Uterus (tissue), 4 donors: Measurements from ENCODE around the gene MED27. TPM values are rescaled to one million over a fixed set of nuclear protein-coding genes. Genes with fewer than 3 reads are reported as not detected.

Source experiments
- DNase-seq, 2 donors: peaks; one replicate each; pipeline ENCODE4 v3.0.0-alpha.2; 2019 to 2020
- H3K27ac ChIP-seq, 2 donors: fragments of 200-600 bp; sonication (generic); 1 replicate in 1 of 2; 2 replicates in 1 of 2; pipeline ENCODE4 v1.5.1; 2016 to 2018
- H3K27me3 ChIP-seq, 2 donors: fragments of 200-600 bp; sonication (generic); one replicate each; pipeline ENCODE4 v1.5.1; 2018 to 2019; ENCODE audit warnings: control low read depth in 1 of 2
- H3K36me3 ChIP-seq, 2 donors: fragments of 200-600 bp; sonication (generic); one replicate each; pipeline ENCODE4 v1.5.1; 2019; ENCODE audit warnings: control low read depth in 1 of 2
- H3K4me1 ChIP-seq, 2 donors: fragments of 200-600 bp; sonication (generic); one replicate each; pipeline ENCODE4 v1.5.1; 2018 to 2019; ENCODE audit warnings: control low read depth in 1 of 2
- H3K4me3 ChIP-seq, 2 donors: fragments of 200-600 bp; sonication (generic); 1 replicate in 1 of 2; 2 replicates in 1 of 2; pipeline ENCODE4 v1.5.1; 2018 to 2019; ENCODE audit warnings: mild to moderate bottlenecking in 1 of 2
- H3K9me3 ChIP-seq, 2 donors: fragments of 200-600 bp; sonication (generic); one replicate each; pipeline ENCODE4 v1.5.1; 2019; ENCODE audit warnings: control low read depth in 1 of 2
- POLR2A ChIP-seq, 2 donors: fragments of 450-650 bp; IDR thresholded peaks; one replicate each; pipeline ENCODE4 v1.6.1; 2016; ENCODE audit warnings: antibody characterized with exemption in 2 of 2, mild to moderate bottlenecking in 1 of 2, moderate library complexity in 1 of 2
- intact Hi-C: fragments of 100-400 bp; cut with DNase I; formaldehyde crosslinking; loops from one replicate; pipeline ENCODE4 v1.15.1; 2023; ENCODE audit warnings: low total_unique reads
- total RNA-seq, 4 donors: library from RNA; depleted of rRNA in 3 of 4; stranded (reverse); fragments of >200 nt in 3 of 4; gene quantifications; one replicate each; pipeline versions ENCODE4 v1.1.0 to v1.2.4, GENCODE V29; 2014 to 2023
- TF ChIP-seq, protein P1 (sequence below), 4 experiments: fragments of 200-600 bp in 2 of 4; fragments of 450-650 bp in 2 of 4; sonication (generic) in 2 of 4; IDR thresholded peaks; one replicate each; pipeline ENCODE4 v1.5.1; 2016 to 2019; ENCODE audit warnings: antibody characterized with exemption in 4 of 4, mild to moderate bottlenecking in 2 of 4, moderate library complexity in 1 of 4
- donor health status: DM: yes; HTN: yes; CAD: no.

MED27 gene
- total RNA-seq, 4 donors from 2014 or later: 4.6 to 29.3 (median 10.7) TPM

DNA sequence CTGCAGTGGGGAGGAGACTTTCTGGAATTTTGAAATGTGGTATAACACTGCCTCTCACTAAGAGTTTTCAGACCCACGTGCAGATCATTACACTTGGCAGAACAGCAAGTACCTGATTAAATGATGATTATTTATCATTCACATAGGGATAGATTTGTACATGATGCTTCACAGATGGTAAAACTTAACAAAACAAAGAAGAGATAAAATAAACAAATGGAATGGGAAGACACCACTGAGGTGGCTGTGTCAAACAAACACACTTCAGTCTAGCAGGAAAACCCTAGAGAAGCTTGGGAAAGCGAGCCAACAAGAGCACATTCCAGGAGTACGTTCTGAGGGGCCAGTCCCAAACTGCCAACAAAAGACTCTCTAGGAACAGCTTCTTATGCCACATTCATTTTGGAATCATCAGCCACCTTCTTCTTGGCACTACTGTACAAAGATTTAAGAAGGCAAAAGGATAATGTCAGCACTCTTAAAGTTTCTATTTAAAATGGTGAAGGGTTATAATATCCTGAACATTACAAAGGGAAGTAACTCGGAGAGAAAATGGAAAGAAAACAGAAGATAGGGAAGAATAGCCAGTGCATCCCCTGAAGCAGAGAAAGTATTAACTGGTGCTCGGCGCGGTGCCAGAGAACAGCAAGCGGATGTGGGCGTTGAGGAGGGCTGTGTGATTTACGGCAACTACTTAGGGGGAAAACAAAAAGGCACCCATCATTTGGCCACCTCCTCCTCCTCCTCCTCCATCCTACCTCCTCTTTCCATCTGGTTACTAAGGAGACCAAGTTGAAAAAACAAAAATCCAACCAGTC is 1.6 kb downstream of the MED27 start:
- peak in 1 of 2 donors; percentile 45 for DNase-seq
- H3K4me1 ChIP-seq: peaks cover 0 to 7% of the 10 kb centered on the region in 2 donors
- H3K9me3 ChIP-seq: no peaks in the 10 kb centered on the region
- no peak overlapping the region for H3K27ac ChIP-seq
- TF ChIP-seq, protein P1, sequence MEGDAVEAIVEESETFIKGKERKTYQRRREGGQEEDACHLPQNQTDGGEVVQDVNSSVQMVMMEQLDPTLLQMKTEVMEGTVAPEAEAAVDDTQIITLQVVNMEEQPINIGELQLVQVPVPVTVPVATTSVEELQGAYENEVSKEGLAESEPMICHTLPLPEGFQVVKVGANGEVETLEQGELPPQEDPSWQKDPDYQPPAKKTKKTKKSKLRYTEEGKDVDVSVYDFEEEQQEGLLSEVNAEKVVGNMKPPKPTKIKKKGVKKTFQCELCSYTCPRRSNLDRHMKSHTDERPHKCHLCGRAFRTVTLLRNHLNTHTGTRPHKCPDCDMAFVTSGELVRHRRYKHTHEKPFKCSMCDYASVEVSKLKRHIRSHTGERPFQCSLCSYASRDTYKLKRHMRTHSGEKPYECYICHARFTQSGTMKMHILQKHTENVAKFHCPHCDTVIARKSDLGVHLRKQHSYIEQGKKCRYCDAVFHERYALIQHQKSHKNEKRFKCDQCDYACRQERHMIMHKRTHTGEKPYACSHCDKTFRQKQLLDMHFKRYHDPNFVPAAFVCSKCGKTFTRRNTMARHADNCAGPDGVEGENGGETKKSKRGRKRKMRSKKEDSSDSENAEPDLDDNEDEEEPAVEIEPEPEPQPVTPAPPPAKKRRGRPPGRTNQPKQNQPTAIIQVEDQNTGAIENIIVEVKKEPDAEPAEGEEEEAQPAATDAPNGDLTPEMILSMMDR (IDR thresholded peaks at IDR 0.05): no peak
- no peak for TF ChIP-seq POLR2A (IDR thresholded peaks at IDR 0.05)
- H3K4me3 ChIP-seq: peak overlapping the region; percentile 54 to 73
- intact Hi-C loops: no loop called here
- H3K27me3 ChIP-seq: no peaks in the 10 kb centered on the region
- H3K36me3 ChIP-seq: no peaks in the 10 kb centered on the region

DNA sequence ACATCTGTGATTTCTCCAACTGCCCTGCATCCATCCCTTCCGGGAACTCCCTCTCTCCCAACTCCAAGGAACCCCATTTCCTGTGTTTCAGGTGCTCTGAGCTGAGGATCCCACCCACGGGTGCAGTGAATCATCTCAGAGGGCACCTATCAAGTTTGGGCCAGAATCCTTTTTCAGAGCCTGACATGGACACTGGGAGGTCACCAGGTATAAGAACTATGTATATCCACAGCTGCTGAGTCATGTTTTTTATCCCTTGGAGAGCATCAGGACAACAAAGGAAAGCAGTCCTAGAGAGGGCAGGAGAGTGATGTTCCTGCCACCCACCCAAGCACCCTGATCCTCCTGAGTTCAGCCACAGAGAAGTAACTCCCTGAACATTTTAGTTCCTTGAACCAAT is 3.8 kb downstream of the MED27 start:
- H3K36me3 ChIP-seq: no peaks in the 10 kb centered on the region
- no peak overlapping the region for H3K27ac ChIP-seq
- intact Hi-C loops: no loop called here
- H3K4me3 ChIP-seq: no peak overlapping the region
- TF ChIP-seq, protein P1 (IDR thresholded peaks at IDR 0.05): no peak
- H3K9me3 ChIP-seq: no peaks in the 10 kb centered on the region
- peaks cover 0 to 7% of the 10 kb centered on the region in 2 donors for H3K4me1 ChIP-seq
- no peak for DNase-seq
- no peaks in the 10 kb centered on the region for H3K27me3 ChIP-seq

DNA sequence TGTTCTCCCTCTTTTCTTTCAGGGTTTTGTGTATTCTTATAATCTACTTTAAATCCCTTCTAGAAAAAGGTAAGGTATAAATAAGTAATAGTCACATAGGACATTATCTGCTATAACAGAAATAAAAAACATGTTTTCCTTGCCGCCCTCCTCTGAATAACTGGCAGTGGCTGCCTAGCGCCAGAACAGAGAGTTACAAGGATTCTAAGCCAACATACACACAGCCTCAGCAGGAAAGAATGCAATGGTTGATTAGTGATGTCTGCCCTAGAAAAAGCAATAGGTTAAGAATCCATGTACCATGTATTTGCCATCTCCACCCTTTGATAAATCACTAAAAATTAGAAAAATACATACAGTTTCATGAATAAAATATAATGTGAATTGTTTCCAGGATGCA is 4.9 kb downstream of the MED27 start:
- no peak for TF ChIP-seq POLR2A (IDR thresholded peaks at IDR 0.05)
- TF ChIP-seq, protein P1 (IDR thresholded peaks at IDR 0.05): no peak
- no peak overlapping the region for H3K27ac ChIP-seq
- no peaks in the 10 kb centered on the region for H3K36me3 ChIP-seq
- H3K4me3 ChIP-seq: no peak overlapping the region
- no peak for DNase-seq
- H3K27me3 ChIP-seq: no peaks in the 10 kb centered on the region
- intact Hi-C loops: no loop called here
- no peaks in the 10 kb centered on the region for H3K9me3 ChIP-seq
- peaks cover 0 to 7% of the 10 kb centered on the region in 2 donors for H3K4me1 ChIP-seq

DNA sequence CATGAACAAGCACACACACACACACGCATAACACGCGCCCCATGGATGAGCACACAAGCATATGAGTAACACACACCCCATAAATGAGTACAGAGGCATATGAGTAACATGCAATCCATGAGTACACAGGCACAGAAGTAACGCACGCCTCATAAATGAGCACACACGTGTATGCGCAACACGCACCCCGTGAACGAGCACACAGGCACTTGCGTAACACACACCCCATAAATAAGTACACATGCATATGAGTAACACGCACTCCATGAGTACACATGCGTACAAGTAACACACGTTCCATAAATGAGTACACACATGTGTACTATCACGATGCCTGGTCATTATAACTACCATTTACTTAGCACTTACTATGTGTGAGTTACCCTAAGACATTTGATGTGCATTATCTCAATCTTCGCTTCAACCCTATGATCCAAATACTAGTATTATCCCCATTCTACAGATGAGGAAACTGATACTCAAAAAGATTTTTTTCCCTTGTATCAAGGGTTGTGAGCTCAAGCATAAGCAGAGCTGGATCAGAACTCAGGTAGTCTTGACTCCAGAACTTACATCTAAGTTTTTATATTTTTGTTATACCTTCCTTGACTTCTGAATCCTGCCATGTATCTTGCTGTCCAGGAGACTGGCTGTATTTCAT is 7.7 kb downstream of the MED27 start:
- Histone ChIP-seq H3K9me3 (no peaks in the 10 kb centered on the region), H3K27ac (no peak overlapping the region), H3K4me3 (no peak overlapping the region), H3K4me1 (no peaks in the 10 kb centered on the region), H3K27me3 (no peaks in the 10 kb centered on the region), H3K36me3 (no peaks in the 10 kb centered on the region)
- DNase-seq: no peak
- intact Hi-C loops: no loop called here
- no peak for TF ChIP-seq POLR2A (IDR thresholded peaks at IDR 0.05)
- TF ChIP-seq, protein P1 (IDR thresholded peaks at IDR 0.05): no peak
